ENCODE data around the gene MED27.

DNA sequence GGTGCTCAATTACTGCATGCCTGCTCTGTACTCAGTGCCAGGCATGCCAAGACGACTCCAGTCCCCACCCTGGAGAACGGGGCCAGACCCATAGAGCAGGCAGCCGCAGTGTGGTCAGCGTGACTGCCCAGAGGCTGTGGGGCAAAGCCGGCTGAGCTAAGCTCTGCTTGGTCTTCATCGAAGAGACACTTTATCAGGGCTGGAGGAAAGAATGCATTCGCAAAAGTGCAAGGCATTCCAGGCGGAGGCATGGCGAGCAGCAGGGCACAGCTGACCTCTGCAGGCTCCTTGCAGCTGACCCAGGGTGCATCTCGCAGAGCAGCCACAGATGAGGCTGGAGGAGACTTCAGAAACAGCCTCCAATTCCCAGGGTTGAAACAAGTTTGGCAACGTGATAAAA is 13.6 kb downstream of the MED27 start:
- TF ChIP-seq, protein P1, sequence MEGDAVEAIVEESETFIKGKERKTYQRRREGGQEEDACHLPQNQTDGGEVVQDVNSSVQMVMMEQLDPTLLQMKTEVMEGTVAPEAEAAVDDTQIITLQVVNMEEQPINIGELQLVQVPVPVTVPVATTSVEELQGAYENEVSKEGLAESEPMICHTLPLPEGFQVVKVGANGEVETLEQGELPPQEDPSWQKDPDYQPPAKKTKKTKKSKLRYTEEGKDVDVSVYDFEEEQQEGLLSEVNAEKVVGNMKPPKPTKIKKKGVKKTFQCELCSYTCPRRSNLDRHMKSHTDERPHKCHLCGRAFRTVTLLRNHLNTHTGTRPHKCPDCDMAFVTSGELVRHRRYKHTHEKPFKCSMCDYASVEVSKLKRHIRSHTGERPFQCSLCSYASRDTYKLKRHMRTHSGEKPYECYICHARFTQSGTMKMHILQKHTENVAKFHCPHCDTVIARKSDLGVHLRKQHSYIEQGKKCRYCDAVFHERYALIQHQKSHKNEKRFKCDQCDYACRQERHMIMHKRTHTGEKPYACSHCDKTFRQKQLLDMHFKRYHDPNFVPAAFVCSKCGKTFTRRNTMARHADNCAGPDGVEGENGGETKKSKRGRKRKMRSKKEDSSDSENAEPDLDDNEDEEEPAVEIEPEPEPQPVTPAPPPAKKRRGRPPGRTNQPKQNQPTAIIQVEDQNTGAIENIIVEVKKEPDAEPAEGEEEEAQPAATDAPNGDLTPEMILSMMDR (IDR thresholded peaks at IDR 0.05) = no peak
- TF ChIP-seq SIN3A (IDR thresholded peaks at IDR 0.05; ENCODE audit: borderline replicate concordance, insufficient read depth, low read depth, low read length) = no peak
- TF ChIP-seq POLR2AphosphoS5 (IDR thresholded peaks at IDR 0.05; ENCODE audit: low read depth, low read length) = no peak

All from Panc1 (cell line).